HepG2 (cell line): Measurements from ENCODE around the gene NOC3L. TPM values are rescaled to one million over a fixed set of nuclear protein-coding genes. Genes with fewer than 3 reads are reported as not detected.

Experiments
- ATAC-seq: fragments of 200-7000 bp; cut with Tn5 transposase; 3 replicates; pipeline ENCODE4 v1.9.1; 2020; ENCODE audit warnings: mild to moderate bottlenecking, moderate library complexity
- BruUV-seq: library from RNA; stranded (reverse); fragments of 400-500 nt; replicated peaks from 2 replicates; lab custom pipeline; 2021; lab: Mats Ljungman, UMichigan
- CTCF ChIA-PET: fragments of 300-600 bp; formaldehyde crosslinking; extraction: SDS; loops from one replicate; lab custom pipeline; 2021; ENCODE audit warnings: low total read pairs, inconsistent platforms, low intra/inter-chr PET ratio; lab: Yijun Ruan, JAX
- POLR2A ChIA-PET: fragments of 350-600 bp; sonication (Branson Sonifier 250); formaldehyde crosslinking; loops from one replicate; lab custom pipeline; 2020; ENCODE audit warnings: antibody characterized with exemption, inconsistent platforms; lab: Yijun Ruan, JAX
- DNase-seq: peaks from one replicate; pipeline ENCODE4 v3.0.0-alpha.2; 2015; ENCODE audit warnings: low spot score
- FAIRE-seq: peaks from 3 replicates; lab custom pipeline; 2011; peaks lifted over from hg19 to GRCh38; lab: Jason Lieb, UNC
- H2AFZ ChIP-seq: one replicate; pipeline ENCODE4 v1.6.1; 2011; ENCODE audit warnings: low read length, inconsistent platforms
- H3K27ac ChIP-seq: fragments of 300-600 bp; 3 replicates; pipeline ENCODE4 v1.8.0; 2011; ENCODE audit warnings: mixed run types, mild to moderate bottlenecking, mixed read lengths, low read length, inconsistent platforms; ENCODE audit not compliant: insufficient read depth; ENCODE audit errors: extremely low read length
- H3K27me3 ChIP-seq, 2 experiments: fragments of 200-600 bp in 1 of 2; 2 replicates in 1 of 2; 3 replicates in 1 of 2; pipeline versions ENCODE4 v1.6.0 to v1.8.0; 2011; ENCODE audit warnings: low read length in 2 of 2, mild to moderate bottlenecking in 2 of 2, moderate library complexity in 2 of 2, inconsistent platforms in 1 of 2; ENCODE audit not compliant: insufficient read depth in 2 of 2, control insufficient read depth in 1 of 2
- H3K36me3 ChIP-seq, 2 experiments: fragments of 200-600 bp in 1 of 2; replicated peaks in 1 of 2; 2 replicates in 1 of 2; 3 replicates in 1 of 2; pipeline versions ENCODE4 v1.5.1 to v1.8.0; 2011; ENCODE audit warnings: low read length in 2 of 2, inconsistent platforms in 1 of 2; ENCODE audit not compliant: insufficient read depth in 2 of 2, control insufficient read depth in 1 of 2
- H3K4me1 ChIP-seq: 2 replicates; pipeline ENCODE4 v1.5.1; 2012; ENCODE audit warnings: low read length, inconsistent platforms; ENCODE audit not compliant: insufficient read depth
- H3K4me2 ChIP-seq: 2 replicates; pipeline ENCODE4 v1.6.0; 2011; ENCODE audit warnings: low read depth, low read length, inconsistent platforms
- H3K4me3 ChIP-seq, 3 experiments: fragments of 200-600 bp in 1 of 3; sonication (generic), shearing (Covaris generic) in 1 of 3; replicated peaks in 1 of 3; 2 replicates each; pipeline ENCODE4 v1.5.1; 2011 to 2016; ENCODE audit warnings: low read length in 3 of 3, inconsistent platforms in 2 of 3, low read depth in 2 of 3, mild to moderate bottlenecking in 2 of 3, control low read depth in 1 of 3, mixed read lengths in 1 of 3; ENCODE audit not compliant: insufficient read depth in 1 of 3
- H3K79me2 ChIP-seq: one replicate; pipeline ENCODE4 v1.6.1; 2011; ENCODE audit warnings: low read length, inconsistent platforms; ENCODE audit not compliant: insufficient read depth
- H3K9ac ChIP-seq: 2 replicates; pipeline ENCODE4 v1.6.0; 2011; ENCODE audit warnings: mild to moderate bottlenecking, low read depth, low read length, inconsistent platforms; ENCODE audit not compliant: insufficient read depth
- H3K9me3 ChIP-seq: 2 replicates; pipeline ENCODE4 v1.5.1; 2012; ENCODE audit warnings: mild to moderate bottlenecking, low read length
- H4K20me1 ChIP-seq: 2 replicates; pipeline ENCODE4 v1.6.0; 2011; ENCODE audit warnings: inconsistent platforms, mild to moderate bottlenecking, low read length, moderate library complexity; ENCODE audit not compliant: insufficient read depth
- ARNT2 ChIP-seq: sonication (generic); formaldehyde crosslinking; IDR thresholded peaks from 2 replicates; pipeline ENCODE4 v1.8.0; 2022; ENCODE audit warnings: mild to moderate bottlenecking, low read depth, missing genetic modification reagents, moderate library complexity
- DPF2 ChIP-seq: sonication (generic); formaldehyde crosslinking; IDR thresholded peaks from 2 replicates; pipeline ENCODE4 v1.4.0; 2020; ENCODE audit warnings: mild to moderate bottlenecking, low read depth, missing genetic modification reagents, borderline replicate concordance
- FOSL1 ChIP-seq: sonication (generic); formaldehyde crosslinking; IDR thresholded peaks from 2 replicates; pipeline ENCODE4 v1.9.0; 2021; ENCODE audit warnings: missing genetic modification reagents, borderline replicate concordance
- FOXP1 ChIP-seq, 2 experiments: fragments of 450-650 bp in 1 of 2; IDR thresholded peaks; 2 replicates each; pipeline ENCODE4 v1.6.1; 2017 to 2018; ENCODE audit warnings: antibody characterized with exemption in 1 of 2
- HNF4A ChIP-seq: sonication (generic); formaldehyde crosslinking; IDR thresholded peaks from 2 replicates; pipeline ENCODE4 v1.4.0; 2020; ENCODE audit warnings: missing genetic modification reagents
- SRSF1 ChIP-seq: fragments of 200-400 bp; formaldehyde crosslinking; optimal IDR thresholded peaks from 2 replicates; pipeline ENCODE3; 2017; ENCODE audit warnings: mild to moderate bottlenecking, low read depth, low read length, moderate library complexity
- TEF ChIP-seq: sonication (generic); formaldehyde crosslinking; IDR thresholded peaks from 2 replicates; pipeline ENCODE4 v1.5.0; 2020; ENCODE audit warnings: missing genetic modification reagents
- ZFP36 ChIP-seq: fragments of 150-350 bp; IDR thresholded peaks from 2 replicates; pipeline ENCODE4 v1.6.1; 2018; ENCODE audit warnings: borderline replicate concordance, low read length, low read depth; ENCODE audit not compliant: partially characterized antibody
- ZNF234 ChIP-seq: sonication (generic); formaldehyde crosslinking; conservative IDR thresholded peaks from 2 replicates; pipeline ENCODE4 v1.5.1; 2020; ENCODE audit warnings: mild to moderate bottlenecking, missing genetic modification reagents
- ZNF318 ChIP-seq: sonication (generic); formaldehyde crosslinking; IDR thresholded peaks from 2 replicates; pipeline ENCODE4 v1.4.0; 2020; ENCODE audit warnings: mild to moderate bottlenecking, missing genetic modification reagents
- ZNF510 ChIP-seq: sonication (generic); formaldehyde crosslinking; IDR thresholded peaks from 2 replicates; pipeline ENCODE4 v1.4.0; 2020; ENCODE audit warnings: low read depth, mild to moderate bottlenecking, missing genetic modification reagents
- WGBS: methylation state at CpG from one replicate; pipeline ENCODE4 v1.1.6; 2017; ENCODE audit warnings: low lambda C conversion rate; 5-methylcytosine and 5-hydroxymethylcytosine counted together
- in situ Hi-C: cut with HindIII; loops from 2 replicates; pipeline ENCODE4 v1.10.0; 2017; ENCODE audit warnings: low pct_unique_long_range_greater_than_20kb; ENCODE audit not compliant: extremely low pct_ligation_motif_present
- intact Hi-C: fragments of 100-400 bp; cut with micrococcal nuclease; formaldehyde crosslinking; loops from one replicate; pipeline ENCODE4 v1.10.0; 2022; ENCODE audit not compliant: unreplicated experiment
- polyA plus RNA-seq, 8 experiments: library from polyadenylated mRNA; depleted of rRNA in 3 of 8; stranded (reverse) in 7 of 8; unstranded in 1 of 8; fragments of >200 nt; fragmentation: Illumina TruSeq in 4 of 8; extraction: Trizol in 4 of 8; gene quantifications; 2 replicates each; pipeline versions ENCODE4 v1.2.1 to v1.2.3, GENCODE V29; 2011 to 2016; ENCODE audit warnings: low read depth in 4 of 8, missing spikeins in 1 of 8, mixed read lengths in 1 of 8; ENCODE audit not compliant: insufficient read depth in 1 of 8
- total RNA-seq, 5 experiments: library from RNA; depleted of rRNA; stranded (reverse); fragments of >200 nt; fragmentation: Illumina TruSeq; extraction: Trizol; gene quantifications; 2 replicates each; pipeline ENCODE4 v1.2.3, GENCODE V29; 2016; ENCODE audit warnings: low read depth in 1 of 5
- TF ChIP-seq, protein P1 (sequence below): sonication (generic); formaldehyde crosslinking; IDR thresholded peaks from 2 replicates; pipeline ENCODE4 v1.8.0; 2022; ENCODE audit warnings: mild to moderate bottlenecking, missing genetic modification reagents

NOC3L gene
- total and polyA plus RNA-seq, 2 of the 13 experiments (the other 11 are each of a cell fraction or from before 2014, with no cell fraction given) = 7.8 to 36.6 TPM

DNA sequence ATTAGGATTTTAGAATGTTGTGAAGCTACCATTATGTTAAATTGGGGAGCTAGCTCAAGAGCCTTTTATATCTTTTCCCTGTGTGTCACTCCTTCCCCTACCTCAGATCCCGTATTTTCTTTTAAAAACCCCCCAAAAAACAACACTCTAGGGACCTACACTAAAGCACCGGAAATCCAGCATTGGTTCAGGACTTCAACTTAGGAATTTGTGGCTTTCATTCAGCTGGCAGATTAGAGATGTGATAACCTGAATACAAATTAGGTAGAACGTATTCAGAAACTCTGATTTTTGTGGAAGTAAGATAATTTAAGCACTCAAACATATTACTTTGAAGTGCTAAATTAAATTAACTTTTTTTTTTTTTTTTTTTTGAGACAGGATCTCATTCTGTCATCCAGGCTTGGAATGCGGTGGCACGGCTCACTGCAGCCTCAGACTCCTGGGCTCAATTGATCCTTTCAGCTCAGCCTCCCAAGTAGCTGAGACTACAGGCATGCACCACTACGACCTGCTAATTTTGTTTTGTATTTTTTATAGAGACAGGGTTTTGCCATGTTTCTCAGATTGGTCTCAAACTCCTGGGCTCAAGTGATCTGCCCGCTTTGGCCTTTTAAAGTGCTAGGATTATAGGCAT, 46.4 kb upstream of the NOC3L start (continued):
- TF ChIP-seq FOXP1 (IDR thresholded peaks at IDR 0.05) (no peak), FOXP1 (CRISPR knock-in tag; IDR thresholded peaks at IDR 0.05) (no peak), ZFP36 (no peak), ZNF234 (CRISPR knock-in tag) (no peak)

DNA sequence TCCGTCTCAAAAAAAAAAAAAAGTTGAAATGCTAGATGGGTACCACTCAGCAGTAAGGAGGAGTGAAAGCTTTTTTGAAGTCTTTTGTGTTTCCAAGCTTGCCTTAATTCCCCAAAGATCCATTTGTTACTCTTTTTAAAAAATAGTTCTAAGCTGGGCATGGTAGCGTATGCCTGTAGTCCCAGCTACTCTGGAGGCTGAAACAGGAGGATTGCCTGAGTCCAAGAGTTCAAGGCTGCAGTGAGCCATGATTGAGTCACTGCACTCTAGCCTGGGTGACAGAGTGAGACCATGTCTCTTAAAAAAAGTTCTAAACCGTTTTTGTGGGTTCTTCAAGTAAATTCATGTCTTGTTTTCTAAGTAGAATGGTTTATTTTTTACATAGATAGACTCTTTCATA, 44.9 kb upstream of the NOC3L start:
- Histone ChIP-seq H3K4me1 (peaks cover 56% of the 10 kb centered on the region), H3K79me2 (peaks cover 78% of the 10 kb centered on the region), H3K9ac (no peak overlapping the region), H4K20me1 (peaks cover 3% of the 10 kb centered on the region; the same call in 1 of the 2 replicates), H3K4me2 (peak overlapping the region; percentile 18; the same call in 1 of the 2 replicates), H3K36me3 (no peaks in the 10 kb centered on the region), H3K27me3 (no peaks in the 10 kb centered on the region; a peak in 1 of 5 replicates), H3K4me3 (no peak overlapping the region), H2AFZ (no peak overlapping the region), H3K27ac (no peak overlapping the region), H3K9me3 (no peaks in the 10 kb centered on the region)
- ChIA-PET CTCF (no interaction called here), POLR2A (no interaction called here)
- DNase-seq (peak; percentile 38), FAIRE-seq (peak; percentile 47), ATAC-seq (no peak)
- BruUV-seq = no TSS peak
- WGBS = 56% methylated on average over 3 of the region's 3 CpGs
- intact Hi-C loops = no loop called here
- in situ Hi-C loops = no loop called here
- TF ChIP-seq ZNF318 (CRISPR knock-in tag) = no peak
- TF ChIP-seq DPF2 (CRISPR knock-in tag) = no peak
- TF ChIP-seq SRSF1 = no peak
- TF ChIP-seq ZNF510 (CRISPR knock-in tag) = no peak
- no peak for TF ChIP-seq TEF (CRISPR knock-in tag)
- TF ChIP-seq HNF4A = peak; percentile 79
- TF ChIP-seq FOSL1 (CRISPR knock-in tag) = 0 out of 2 replicates have a peak, but pooled peaks have one; percentile 11
- TF ChIP-seq, protein P1, sequence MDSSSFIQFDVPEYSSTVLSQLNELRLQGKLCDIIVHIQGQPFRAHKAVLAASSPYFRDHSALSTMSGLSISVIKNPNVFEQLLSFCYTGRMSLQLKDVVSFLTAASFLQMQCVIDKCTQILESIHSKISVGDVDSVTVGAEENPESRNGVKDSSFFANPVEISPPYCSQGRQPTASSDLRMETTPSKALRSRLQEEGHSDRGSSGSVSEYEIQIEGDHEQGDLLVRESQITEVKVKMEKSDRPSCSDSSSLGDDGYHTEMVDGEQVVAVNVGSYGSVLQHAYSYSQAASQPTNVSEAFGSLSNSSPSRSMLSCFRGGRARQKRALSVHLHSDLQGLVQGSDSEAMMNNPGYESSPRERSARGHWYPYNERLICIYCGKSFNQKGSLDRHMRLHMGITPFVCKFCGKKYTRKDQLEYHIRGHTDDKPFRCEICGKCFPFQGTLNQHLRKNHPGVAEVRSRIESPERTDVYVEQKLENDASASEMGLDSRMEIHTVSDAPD (CRISPR knock-in tag) = no peak
- no peak for TF ChIP-seq ARNT2 (CRISPR knock-in tag)
